Hepatocyte (in vitro differentiated cells): Measurements from ENCODE around the gene LRMDA.

Source experiments
- EZH2 ChIP-seq: fragments of 200-600 bp; sonication (generic); IDR thresholded peaks from 2 replicates; pipeline ENCODE4 v1.6.1; 2016; ENCODE audit warnings: antibody characterized with exemption, mild to moderate bottlenecking, borderline replicate concordance
- EZH2phosphoT487 ChIP-seq: fragments of 200-600 bp; sonication (generic); IDR thresholded peaks from one replicate; pipeline ENCODE4 v1.6.1; 2018; ENCODE audit warnings: antibody characterized with exemption, mild to moderate bottlenecking, low read depth, moderate library complexity; ENCODE audit not compliant: unreplicated experiment, severe bottlenecking
- TF ChIP-seq, protein P1 (sequence below): fragments of 200-600 bp; sonication (generic); IDR thresholded peaks from 2 replicates; pipeline ENCODE4 v1.5.1; 2016; ENCODE audit warnings: antibody characterized with exemption, mild to moderate bottlenecking; ENCODE audit not compliant: poor library complexity

DNA sequence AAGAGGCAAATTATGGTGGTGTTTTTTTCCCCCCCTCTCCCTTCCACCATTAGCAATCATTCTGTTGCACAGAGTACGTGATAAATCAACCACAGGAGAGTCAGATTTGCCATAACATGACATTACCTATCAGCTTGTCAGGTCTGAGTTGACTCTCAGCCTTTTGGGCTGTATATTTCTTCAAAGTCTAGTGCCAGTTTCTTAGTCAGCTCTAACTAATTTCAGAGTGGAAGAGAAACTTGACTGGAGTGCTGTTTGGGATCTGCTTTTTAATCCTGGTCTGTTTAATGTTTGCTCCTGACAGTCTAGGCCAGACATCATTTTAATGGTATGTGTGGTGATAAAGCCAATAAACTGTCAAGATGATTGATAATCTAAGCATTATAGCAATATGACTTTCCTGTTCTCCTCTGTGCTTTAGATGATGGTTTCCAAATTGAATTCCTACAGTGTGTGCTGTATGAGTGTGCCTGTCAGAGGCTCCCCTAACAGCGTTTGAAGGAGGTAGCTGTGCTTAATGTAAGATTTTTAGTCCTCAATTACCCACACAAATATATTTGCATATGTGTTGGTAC lies 76.9 kb downstream of the LRMDA start:
- TF ChIP-seq EZH2phosphoT487 (no peak), EZH2 (no peak)
- TF ChIP-seq, protein P1, sequence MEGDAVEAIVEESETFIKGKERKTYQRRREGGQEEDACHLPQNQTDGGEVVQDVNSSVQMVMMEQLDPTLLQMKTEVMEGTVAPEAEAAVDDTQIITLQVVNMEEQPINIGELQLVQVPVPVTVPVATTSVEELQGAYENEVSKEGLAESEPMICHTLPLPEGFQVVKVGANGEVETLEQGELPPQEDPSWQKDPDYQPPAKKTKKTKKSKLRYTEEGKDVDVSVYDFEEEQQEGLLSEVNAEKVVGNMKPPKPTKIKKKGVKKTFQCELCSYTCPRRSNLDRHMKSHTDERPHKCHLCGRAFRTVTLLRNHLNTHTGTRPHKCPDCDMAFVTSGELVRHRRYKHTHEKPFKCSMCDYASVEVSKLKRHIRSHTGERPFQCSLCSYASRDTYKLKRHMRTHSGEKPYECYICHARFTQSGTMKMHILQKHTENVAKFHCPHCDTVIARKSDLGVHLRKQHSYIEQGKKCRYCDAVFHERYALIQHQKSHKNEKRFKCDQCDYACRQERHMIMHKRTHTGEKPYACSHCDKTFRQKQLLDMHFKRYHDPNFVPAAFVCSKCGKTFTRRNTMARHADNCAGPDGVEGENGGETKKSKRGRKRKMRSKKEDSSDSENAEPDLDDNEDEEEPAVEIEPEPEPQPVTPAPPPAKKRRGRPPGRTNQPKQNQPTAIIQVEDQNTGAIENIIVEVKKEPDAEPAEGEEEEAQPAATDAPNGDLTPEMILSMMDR, result no peak
